IPS-15b (cell line): ENCODE measurements around the gene GMCL1.
"Not testable (repeated sequence)": the region's sequence is repeated elsewhere in the genome, so short reads cannot be mapped to it uniquely, and the experiment has no call there.

Source experiments
- H3K27me3 ChIP-seq: one replicate; pipeline ENCODE4 v1.6.1; 2013; ENCODE audit warnings: low read length; ENCODE audit not compliant: control insufficient read depth, insufficient read depth
- H3K36me3 ChIP-seq: one replicate; pipeline ENCODE4 v1.6.1; 2013; ENCODE audit warnings: low read length; ENCODE audit not compliant: control insufficient read depth, insufficient read depth
- H3K4me1 ChIP-seq: one replicate; pipeline ENCODE4 v1.6.1; 2013; ENCODE audit warnings: mild to moderate bottlenecking, low read length; ENCODE audit not compliant: control insufficient read depth, insufficient read depth
- H3K4me3 ChIP-seq: one replicate; pipeline ENCODE4 v1.5.1; 2013; ENCODE audit warnings: low read depth, low read length
- H3K9ac ChIP-seq: one replicate; pipeline ENCODE4 v1.6.1; 2013; ENCODE audit warnings: low read depth, mild to moderate bottlenecking, low read length
- H3K9me3 ChIP-seq: one replicate; pipeline ENCODE4 v1.6.1; 2013; ENCODE audit warnings: mild to moderate bottlenecking, low read length; ENCODE audit not compliant: control insufficient read depth, insufficient read depth

The GMCL1 gene

GRCh38 chr2:69890881-69891280 lies 61.4 kb downstream of the GMCL1 start:
- Histone ChIP-seq H3K36me3 (no peaks in the 10 kb centered on the region), H3K4me1 (no peaks in the 10 kb centered on the region), H3K9ac (no peak overlapping the region), H3K9me3 (no peaks in the 10 kb centered on the region), H3K27me3 (no peaks in the 10 kb centered on the region), H3K4me3 (no peak overlapping the region)

DNA sequence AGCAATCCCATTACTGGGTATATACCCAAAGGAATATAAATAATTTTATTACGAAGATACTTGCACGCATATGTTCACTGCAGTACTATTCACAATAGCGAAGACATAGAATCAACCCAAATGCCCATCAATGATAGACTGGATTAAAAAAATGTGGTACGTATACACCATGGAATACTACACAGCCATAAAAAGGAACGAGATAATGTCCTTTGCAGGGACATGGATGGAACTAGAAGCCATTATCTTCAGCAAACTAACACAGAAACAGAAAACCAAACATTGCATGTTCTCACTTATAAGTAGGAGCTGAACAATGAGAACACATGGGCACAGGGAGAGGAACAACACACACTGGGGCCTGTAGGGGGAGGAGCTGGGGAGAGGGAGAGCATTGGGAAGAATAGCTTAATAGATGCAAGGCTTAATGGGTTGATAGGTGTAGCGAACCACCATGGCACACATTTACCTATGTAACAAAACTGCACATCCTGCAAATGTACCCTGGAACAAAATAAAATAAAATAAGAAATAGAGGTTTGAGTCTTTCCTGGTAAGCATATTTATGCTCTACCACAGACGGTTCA lies 63.5 kb downstream of the GMCL1 start:
- H3K9ac ChIP-seq, H3K4me1 ChIP-seq, H3K9me3 ChIP-seq, H3K27me3 ChIP-seq, H3K36me3 ChIP-seq: not testable (repeated sequence)
- peak overlapping the region; percentile 91 for H3K4me3 ChIP-seq

DNA sequence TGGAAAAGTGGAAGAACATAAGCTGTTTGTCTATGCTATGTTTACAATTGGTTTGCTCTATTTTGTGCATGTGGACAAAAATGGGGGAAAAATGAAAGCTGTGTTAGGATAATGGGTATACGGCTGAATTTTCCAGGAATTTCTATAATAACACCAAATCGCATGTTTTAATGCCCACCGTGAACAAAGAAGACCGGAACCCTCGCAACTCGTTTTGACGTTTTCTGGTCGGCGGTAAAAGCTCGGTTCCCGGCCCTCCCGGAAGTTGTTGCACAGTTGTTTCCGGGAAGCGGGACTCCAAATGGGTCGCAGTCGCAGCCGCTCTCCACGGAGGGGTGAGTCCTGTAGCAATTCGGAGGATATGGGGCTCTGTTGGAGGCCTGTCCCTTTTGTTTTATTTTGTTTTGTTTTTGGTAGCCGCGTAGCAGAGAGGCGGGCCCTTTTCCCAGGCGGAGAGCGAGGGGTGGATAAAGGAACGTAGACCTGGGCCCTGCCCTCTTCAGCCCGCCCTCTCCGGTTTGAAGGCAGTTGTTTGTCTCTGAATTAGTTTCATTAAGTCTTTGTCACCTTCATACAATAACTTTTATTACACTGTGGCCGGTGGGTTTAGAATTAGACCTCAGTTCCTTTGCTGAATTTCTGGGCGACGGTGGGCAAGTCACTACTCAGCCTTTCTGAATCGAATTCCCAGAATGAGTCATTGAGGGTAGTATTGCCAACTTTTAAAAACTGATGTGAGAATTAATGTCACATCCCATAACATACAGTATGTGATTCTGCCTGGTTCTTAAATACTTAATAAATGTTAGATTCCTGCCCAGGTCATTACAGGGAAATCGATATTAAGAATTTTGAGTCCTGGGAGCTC lies 64.5 kb downstream of the GMCL1 start, which contains the start of gene SNRNP27:
SNRNP27 (plus strand) TSS at position 273 of the 868 bp plus-strand sequence; CDS start at position 302, 29 bp downstream.
- Histone ChIP-seq H3K4me1 (no peaks in the 10 kb centered on the region), H3K9me3 (no peaks in the 10 kb centered on the region), H3K36me3 (no peaks in the 10 kb centered on the region), H3K9ac (peak within 1 kb of the TSS; percentile 94), H3K27me3 (no peaks in the 10 kb centered on the region), H3K4me3 (peak within 1 kb of the TSS; percentile 91)

DNA sequence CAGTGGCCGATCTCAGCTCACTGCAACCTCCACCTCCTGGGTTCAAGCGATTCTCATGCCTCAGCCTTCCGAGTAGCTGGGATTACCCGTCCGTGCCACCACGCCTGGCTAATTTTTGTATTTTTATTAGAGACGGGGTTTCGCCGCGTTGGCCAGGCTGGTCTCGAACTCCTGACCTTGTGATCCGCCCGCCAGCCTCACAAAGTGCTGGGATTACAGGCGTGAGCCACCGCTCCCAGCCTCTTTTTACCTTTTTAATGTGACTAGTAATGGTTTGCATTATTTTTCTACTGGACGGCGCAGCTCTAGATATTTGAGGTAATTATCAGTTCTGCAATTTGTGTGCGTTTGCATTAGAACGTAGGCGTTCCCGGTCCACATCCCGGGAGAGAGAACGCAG lies 65.3 kb downstream of the GMCL1 start:
- H3K36me3 ChIP-seq, H3K4me1 ChIP-seq, H3K9me3 ChIP-seq, H3K27me3 ChIP-seq: not testable (repeated sequence)
- H3K4me3 ChIP-seq, result peak overlapping the region; percentile 91
- H3K9ac ChIP-seq, result peak overlapping the region; percentile 94

DNA sequence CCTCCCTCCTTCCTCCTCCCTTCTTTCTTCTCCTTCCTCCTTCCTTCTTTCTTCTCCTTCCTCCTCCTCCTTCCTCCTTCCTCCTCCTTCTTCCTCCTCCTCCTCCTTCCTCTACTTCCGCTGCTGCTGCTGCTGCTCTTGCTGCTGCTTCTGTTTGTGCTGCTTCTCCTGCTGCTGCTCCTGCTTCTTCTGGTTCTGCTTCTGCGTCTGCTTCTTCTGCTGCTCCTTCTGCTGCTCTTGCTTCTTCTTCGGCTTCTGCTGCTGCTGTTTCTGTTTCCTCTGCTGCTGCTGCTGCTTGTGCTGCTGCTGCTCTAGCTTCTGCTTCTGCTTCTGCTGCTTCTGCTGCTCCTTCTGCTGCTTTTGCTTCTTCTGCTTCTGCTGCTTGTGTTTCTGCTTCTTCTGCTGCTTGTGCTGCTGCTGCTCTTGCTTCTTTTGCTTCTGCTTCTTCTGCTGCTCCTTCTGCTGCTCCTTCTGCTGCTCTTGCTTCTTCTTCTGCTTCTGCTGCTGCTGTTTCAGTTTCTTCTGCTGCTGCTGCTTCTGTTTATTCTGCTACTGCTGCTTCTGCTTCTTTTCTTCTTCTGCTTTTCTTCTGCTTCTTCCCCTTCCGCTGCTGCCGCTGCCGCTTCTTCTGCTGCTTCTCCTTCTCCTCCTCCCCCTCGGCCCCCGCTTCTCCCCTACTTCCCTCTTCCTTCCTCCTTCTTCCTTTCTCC lies 72.9 kb downstream of the GMCL1 start:
- H3K9ac ChIP-seq, result no peak overlapping the region
- H3K36me3 ChIP-seq, result peaks cover 13% of the 10 kb centered on the region
- H3K4me3 ChIP-seq, result no peak overlapping the region
- H3K9me3 ChIP-seq, result no peaks in the 10 kb centered on the region
- no peaks in the 10 kb centered on the region for H3K27me3 ChIP-seq
- H3K4me1 ChIP-seq, result no peaks in the 10 kb centered on the region

GRCh38 chr2:69907216-69907615 lies 77.8 kb downstream of the GMCL1 start:
- Histone ChIP-seq H3K4me3 (no peak overlapping the region), H3K9me3 (no peaks in the 10 kb centered on the region), H3K4me1 (no peaks in the 10 kb centered on the region), H3K27me3 (no peaks in the 10 kb centered on the region), H3K36me3 (peaks cover 10% of the 10 kb centered on the region), H3K9ac (no peak overlapping the region)

GRCh38 chr2:69911985-69912563 lies 82.6 kb downstream of the GMCL1 start:
- Histone ChIP-seq H3K9me3 (no peaks in the 10 kb centered on the region), H3K27me3 (no peaks in the 10 kb centered on the region), H3K4me1 (no peaks in the 10 kb centered on the region), H3K9ac (no peak overlapping the region), H3K36me3 (peaks cover 3% of the 10 kb centered on the region), H3K4me3 (no peak overlapping the region)

DNA sequence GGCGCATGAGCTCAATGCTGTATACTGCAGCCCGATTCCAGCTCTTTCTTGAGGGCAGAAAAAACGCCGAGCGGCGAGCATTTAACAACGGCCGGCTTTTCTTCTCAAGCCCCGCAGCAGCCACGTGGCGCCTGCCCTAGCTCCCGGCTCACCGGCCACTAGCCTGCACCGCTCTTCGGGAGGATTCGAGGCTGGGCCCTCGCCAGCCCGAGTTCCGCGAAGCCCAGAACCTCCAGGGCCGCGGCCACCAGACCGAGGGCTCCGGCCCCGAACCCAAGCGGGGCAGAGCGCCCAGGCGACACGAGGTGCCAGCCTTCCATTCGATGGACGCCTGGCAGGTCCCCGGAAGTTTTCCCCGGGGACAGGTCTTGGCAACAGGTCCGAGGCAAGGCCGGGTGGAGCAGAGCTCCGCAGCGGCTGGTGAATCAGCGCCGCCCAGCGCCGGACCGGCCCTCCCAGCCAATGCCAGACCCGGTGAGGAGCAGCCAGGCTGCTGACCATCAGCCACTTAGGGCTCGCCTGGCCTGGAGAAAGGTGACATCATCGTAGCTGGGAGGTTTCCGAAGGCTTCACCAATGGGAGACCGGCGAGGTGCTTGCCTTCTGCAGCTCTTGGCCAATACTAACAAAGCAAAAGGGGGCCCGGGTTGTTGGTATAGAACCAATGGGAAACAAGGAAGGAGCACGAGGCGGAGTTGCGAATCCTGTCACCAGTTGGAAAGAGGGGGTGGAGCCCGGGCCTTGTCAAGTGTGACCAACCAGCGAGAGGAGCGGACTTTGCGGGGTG lies 84.9 kb downstream of the GMCL1 start:
- H3K36me3 ChIP-seq, result no peaks in the 10 kb centered on the region
- H3K4me3 ChIP-seq, result peak overlapping the region; percentile 66
- H3K9ac ChIP-seq, result peak overlapping the region; percentile 87
- H3K27me3 ChIP-seq, result no peaks in the 10 kb centered on the region
- no peaks in the 10 kb centered on the region for H3K4me1 ChIP-seq
- no peaks in the 10 kb centered on the region for H3K9me3 ChIP-seq

- no peaks in the 10 kb centered on the region for H3K9me3 ChIP-seq
- no peaks in the 10 kb centered on the region for H3K4me1 ChIP-seq
- peak within 1 kb of the TSS; percentile 87 for H3K9ac ChIP-seq
- no peaks in the 10 kb centered on the region for H3K36me3 ChIP-seq
- peak within 1 kb of the TSS; percentile 66 for H3K4me3 ChIP-seq
- H3K27me3 ChIP-seq, result no peaks in the 10 kb centered on the region
Measured at GRCh38 chr2:69914950-69915945, 85.8 kb downstream of the GMCL1 start, which contains the start of gene MXD1. Gene MXD1, plus strand, starts transcription at chr2:69915109. Its CDS starts 222 bp downstream, at chr2:69915331.

DNA sequence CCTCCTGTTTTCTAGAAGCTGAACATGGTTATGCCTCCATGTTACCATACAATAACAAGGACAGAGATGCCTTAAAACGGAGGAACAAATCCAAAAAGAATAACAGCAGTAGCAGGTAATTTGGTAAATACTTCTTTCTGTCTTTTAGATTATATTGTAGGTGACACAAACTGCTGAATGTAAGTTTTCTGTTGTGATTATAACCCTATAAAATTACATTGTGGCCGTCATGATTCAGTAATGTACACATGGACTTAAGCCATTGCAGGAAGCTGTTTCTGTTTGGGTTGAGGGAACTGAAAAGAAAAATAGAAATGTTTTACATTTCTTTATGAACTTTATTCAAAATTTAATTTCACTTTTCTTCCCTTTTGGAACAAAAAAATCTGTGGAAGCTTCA lies 86.6 kb downstream of the GMCL1 start:
- Histone ChIP-seq H3K9ac (no peak overlapping the region), H3K27me3 (no peaks in the 10 kb centered on the region), H3K9me3 (no peaks in the 10 kb centered on the region), H3K4me1 (no peaks in the 10 kb centered on the region), H3K36me3 (no peaks in the 10 kb centered on the region), H3K4me3 (peak overlapping the region; percentile 59)
